ENCODE data around the gene TAS2R14. TPM values are rescaled to one million over a fixed set of nuclear protein-coding genes. Genes with fewer than 3 reads are reported as not detected.

Gene TAS2R14
- total RNA-seq, 2 donors from 2014 or later, result 0.39 to 1.2 TPM

GRCh38 chr12:10967409-10967808 is 28.3 kb upstream of the TAS2R14 start:
- no peak for TF ChIP-seq CTCF (IDR thresholded peaks at IDR 0.05)
- Histone ChIP-seq H3K27me3 (no peaks in the 10 kb centered on the region), H3K27ac (no peak overlapping the region), H3K36me3 (no peaks in the 10 kb centered on the region), H3K4me1 (peaks cover 0 to 10% of the 10 kb centered on the region in 2 donors), H3K9me3 (no peaks in the 10 kb centered on the region), H3K4me3 (no peak overlapping the region)
- no peak for DNase-seq (ENCODE audit: low spot score)

- Histone ChIP-seq H3K27me3 (no peaks in the 10 kb centered on the region), H3K9me3 (no peaks in the 10 kb centered on the region), H3K4me1 (peaks cover 0 to 10% of the 10 kb centered on the region in 2 donors), H3K4me3 (no peak overlapping the region), H3K27ac (no peak overlapping the region), H3K36me3 (no peaks in the 10 kb centered on the region)
- DNase-seq (ENCODE audit: low spot score), result no peak
- no peak for TF ChIP-seq CTCF (IDR thresholded peaks at IDR 0.05)
Observed at GRCh38 chr12:10966314-10966713, 27.3 kb upstream of the TAS2R14 start.

- H3K27ac ChIP-seq, result no peak overlapping the region
- TF ChIP-seq CTCF (IDR thresholded peaks at IDR 0.05), result no peak
- H3K9me3 ChIP-seq, result no peaks in the 10 kb centered on the region
- H3K4me3 ChIP-seq, result no peak overlapping the region
- no peaks in the 10 kb centered on the region for H3K36me3 ChIP-seq
- no peaks in the 10 kb centered on the region for H3K27me3 ChIP-seq
- H3K4me1 ChIP-seq, result peaks cover 0 to 10% of the 10 kb centered on the region in 2 donors
- no peak for DNase-seq (ENCODE audit: low spot score)
Observed at GRCh38 chr12:10965476-10965875, 26.4 kb upstream of the TAS2R14 start.

GRCh38 chr12:10960211-10960610 is 21.1 kb upstream of the TAS2R14 start:
- Histone ChIP-seq H3K4me1 (no peaks in the 10 kb centered on the region), H3K36me3 (no peaks in the 10 kb centered on the region), H3K9me3 (no peaks in the 10 kb centered on the region), H3K27me3 (no peaks in the 10 kb centered on the region), H3K27ac (no peak overlapping the region), H3K4me3 (no peak overlapping the region)
- no peak for DNase-seq (ENCODE audit: low spot score)
- TF ChIP-seq CTCF (IDR thresholded peaks at IDR 0.05), result no peak

GRCh38 chr12:10959804-10960203 is 20.7 kb upstream of the TAS2R14 start:
- no peak for DNase-seq (ENCODE audit: low spot score)
- Histone ChIP-seq H3K27ac (no peak overlapping the region), H3K36me3 (no peaks in the 10 kb centered on the region), H3K9me3 (no peaks in the 10 kb centered on the region), H3K4me1 (no peaks in the 10 kb centered on the region), H3K4me3 (no peak overlapping the region), H3K27me3 (no peaks in the 10 kb centered on the region)
- no peak for TF ChIP-seq CTCF (IDR thresholded peaks at IDR 0.05)

- DNase-seq (ENCODE audit: low spot score), result no peak
- H3K27me3 ChIP-seq, result no peaks in the 10 kb centered on the region
- no peak overlapping the region for H3K27ac ChIP-seq
- no peaks in the 10 kb centered on the region for H3K36me3 ChIP-seq
- H3K4me3 ChIP-seq, result no peak overlapping the region
- H3K4me1 ChIP-seq, result no peaks in the 10 kb centered on the region
- no peaks in the 10 kb centered on the region for H3K9me3 ChIP-seq
- no peak for TF ChIP-seq CTCF (IDR thresholded peaks at IDR 0.05)
Observed at GRCh38 chr12:10957741-10958140, 18.7 kb upstream of the TAS2R14 start.
